ENCODE measurements around the gene GUCY2C. TPM values are rescaled to one million over a fixed set of nuclear protein-coding genes. Genes with fewer than 3 reads are reported as not detected.

The GUCY2C gene
- polyA plus RNA-seq, 4 donors = 0.38 to 0.89 (median 0.56) TPM

- DNase-seq (ENCODE audit: low read depth in 4 of 4, low spot score in 3 of 4) = peak; percentile 55 to 72 (median 64)
These were observed 66.3 kb downstream of the GUCY2C start for GRCh38 chr12:14629832-14630710.

GRCh38 chr12:14628771-14629170 is 67.6 kb downstream of the GUCY2C start:
- DNase-seq (ENCODE audit: low read depth in 4 of 4, low spot score in 3 of 4) = no peak

GRCh38 chr12:14621826-14622225 is 74.6 kb downstream of the GUCY2C start:
- no peak for DNase-seq (ENCODE audit: low read depth in 4 of 4, low spot score in 3 of 4)

GRCh38 chr12:14619741-14620501 is 76.5 kb downstream of the GUCY2C start:
- peak in 1 of 4 donors; percentile 31 for DNase-seq (ENCODE audit: low read depth in 4 of 4, low spot score in 3 of 4)

- no peak for DNase-seq (ENCODE audit: low read depth in 4 of 4, low spot score in 3 of 4)
These were observed 77.4 kb downstream of the GUCY2C start for GRCh38 chr12:14618983-14619382.

GRCh38 chr12:14614704-14615121 is 81.7 kb downstream of the GUCY2C start:
- no peak for DNase-seq (ENCODE audit: low read depth in 4 of 4, low spot score in 3 of 4)

- DNase-seq (ENCODE audit: low read depth in 4 of 4, low spot score in 3 of 4) = no peak
These were observed 82.7 kb downstream of the GUCY2C start for GRCh38 chr12:14613718-14614117.

- DNase-seq (ENCODE audit: low read depth in 4 of 4, low spot score in 3 of 4) = no peak
These were observed 83.4 kb downstream of the GUCY2C start for GRCh38 chr12:14612898-14613445.

GRCh38 chr12:14612250-14612649 is 84.1 kb downstream of the GUCY2C start:
- DNase-seq (ENCODE audit: low read depth in 4 of 4, low spot score in 3 of 4) = no peak

- no peak for DNase-seq (ENCODE audit: low read depth in 4 of 4, low spot score in 3 of 4)
These were observed 84.7 kb downstream of the GUCY2C start for GRCh38 chr12:14611640-14612203.

- no peak for DNase-seq (ENCODE audit: low read depth in 4 of 4, low spot score in 3 of 4)
These were observed 88.8 kb downstream of the GUCY2C start for GRCh38 chr12:14607568-14607967.

- no peak for DNase-seq (ENCODE audit: low read depth in 4 of 4, low spot score in 3 of 4)
These were observed 90.9 kb downstream of the GUCY2C start for GRCh38 chr12:14605401-14605989.

GRCh38 chr12:14601692-14602478 is 94.5 kb downstream of the GUCY2C start:
- no peak for DNase-seq (ENCODE audit: low read depth in 4 of 4, low spot score in 3 of 4)

- no peak for DNase-seq (ENCODE audit: low read depth in 4 of 4, low spot score in 3 of 4)
These were observed 98.9 kb downstream of the GUCY2C start for GRCh38 chr12:14597480-14597879.

- DNase-seq (ENCODE audit: low read depth in 4 of 4, low spot score in 3 of 4) = no peak
These were observed 104.7 kb downstream of the GUCY2C start for GRCh38 chr12:14591719-14592118.

GRCh38 chr12:14589169-14590004 is 107.0 kb downstream of the GUCY2C start:
- DNase-seq (ENCODE audit: low read depth in 4 of 4, low spot score in 3 of 4) = no peak

- no peak for DNase-seq (ENCODE audit: low read depth in 4 of 4, low spot score in 3 of 4)
These were observed 107.8 kb downstream of the GUCY2C start for GRCh38 chr12:14588571-14588970.

GRCh38 chr12:14578646-14579045 is 117.8 kb downstream of the GUCY2C start:
- no peak for DNase-seq (ENCODE audit: low read depth in 4 of 4, low spot score in 3 of 4)

- DNase-seq (ENCODE audit: low read depth in 4 of 4, low spot score in 3 of 4) = no peak
These were observed 119.1 kb downstream of the GUCY2C start for GRCh38 chr12:14577344-14577743.
